Endothelial cell of umbilical vein (primary cell): ENCODE results near the gene FMNL1. TPM values are rescaled to one million over a fixed set of nuclear protein-coding genes. Genes with fewer than 3 reads are reported as not detected.

Source experiments
- BruUV-seq: library from RNA; stranded (reverse); fragments of 400-500 nt; replicated peaks from 2 replicates; lab custom pipeline; 2021; lab: Mats Ljungman, UMichigan
- CTCF ChIA-PET: fragments of 300-600, 350-600 bp; sonication (Branson Sonifier 250); formaldehyde crosslinking; loops from one replicate; lab custom pipeline; 2021; ENCODE audit warnings: antibody characterized with exemption, inconsistent platforms; lab: Charles Lee
- POLR2A ChIA-PET: fragments of 300-600, 350-600 bp; sonication (Branson Sonifier 250); formaldehyde crosslinking; loops from one replicate; lab custom pipeline; 2021; ENCODE audit warnings: antibody characterized with exemption, inconsistent platforms; lab: Charles Lee
- DNase-seq: peaks from one replicate; pipeline ENCODE4 v3.0.0-alpha.2; 2011; ENCODE audit warnings: low read depth, low spot score
- FAIRE-seq: peaks from 2 replicates; lab custom pipeline; 2011; peaks lifted over from hg19 to GRCh38; lab: Jason Lieb, UNC
- H2AFZ ChIP-seq: 2 replicates; pipeline ENCODE4 v1.6.0; 2012; ENCODE audit warnings: low read depth, low read length, control low read depth, inconsistent platforms
- H3K27ac ChIP-seq: 2 replicates; pipeline ENCODE4 v1.5.1; 2011; ENCODE audit warnings: low read depth, mild to moderate bottlenecking, control low read depth, low read length, moderate library complexity; ENCODE audit not compliant: insufficient read depth
- H3K27me3 ChIP-seq, 2 experiments: 2 replicates each; pipeline versions ENCODE4 v1.6.0 to v1.6.1; 2011; ENCODE audit warnings: low read length in 2 of 2, mixed read lengths in 1 of 2; ENCODE audit not compliant: control insufficient read depth in 2 of 2, insufficient read depth in 2 of 2
- H3K36me3 ChIP-seq, 2 experiments: 2 replicates in 1 of 2; 3 replicates in 1 of 2; pipeline ENCODE4 v1.5.1; 2011; ENCODE audit warnings: low read length in 2 of 2, mild to moderate bottlenecking in 1 of 2, moderate library complexity in 1 of 2; ENCODE audit not compliant: control insufficient read depth in 2 of 2, insufficient read depth in 2 of 2; ENCODE audit errors: extremely low read depth in 1 of 2
- H3K4me1 ChIP-seq: 3 replicates; pipeline ENCODE4 v1.5.1; 2011; ENCODE audit warnings: mild to moderate bottlenecking, low read length; ENCODE audit not compliant: control insufficient read depth, insufficient read depth; ENCODE audit errors: extremely low read depth
- H3K4me2 ChIP-seq: 2 replicates; pipeline ENCODE4 v1.6.1; 2011; ENCODE audit warnings: low read length, control low read depth, mixed read lengths; ENCODE audit not compliant: insufficient read depth
- H3K4me3 ChIP-seq, 3 experiments: fragments of 200-600 bp in 1 of 3; sonication (generic), shearing (Covaris generic) in 1 of 3; replicated peaks in 1 of 3; 2 replicates each; pipeline ENCODE4 v1.5.1; 2011 to 2016; ENCODE audit warnings: control low read depth in 3 of 3, low read length in 3 of 3, mild to moderate bottlenecking in 2 of 3, inconsistent platforms in 1 of 3, low read depth in 1 of 3, moderate library complexity in 1 of 3; ENCODE audit not compliant: insufficient read depth in 1 of 3
- H3K79me2 ChIP-seq: 2 replicates; pipeline ENCODE4 v1.6.0; 2012; ENCODE audit warnings: low read length, inconsistent platforms; ENCODE audit not compliant: control insufficient read depth, insufficient read depth
- H3K9ac ChIP-seq: replicated peaks from 2 replicates; pipeline ENCODE3; 2011; ENCODE audit warnings: low read length, control low read depth; ENCODE audit not compliant: insufficient read depth; ENCODE audit errors: extremely low read depth
- H3K9me1 ChIP-seq: replicated peaks from 3 replicates; pipeline ENCODE4 v1.6.0; 2011; ENCODE audit warnings: mild to moderate bottlenecking, low read length; ENCODE audit not compliant: control insufficient read depth, insufficient read depth; ENCODE audit errors: extremely low read depth
- H3K9me3 ChIP-seq: replicated peaks from 2 replicates; pipeline ENCODE4 v1.5.1; 2012; ENCODE audit warnings: low read length, inconsistent platforms; ENCODE audit not compliant: control insufficient read depth, insufficient read depth
- H4K20me1 ChIP-seq: replicated peaks from 2 replicates; pipeline ENCODE3; 2011; ENCODE audit warnings: mild to moderate bottlenecking, low read length; ENCODE audit not compliant: control insufficient read depth, insufficient read depth; ENCODE audit errors: extremely low read depth
- CTCF ChIP-seq, 2 donors: IDR thresholded peaks; 1 replicate in 1 of 2; 2 replicates in 1 of 2; pipeline ENCODE4 v1.5.1; 2011; ENCODE audit warnings: low read length in 2 of 2, mild to moderate bottlenecking in 2 of 2, moderate library complexity in 2 of 2, control low read depth in 1 of 2, inconsistent platforms in 1 of 2, low read depth in 1 of 2; ENCODE audit not compliant: insufficient read depth in 1 of 2; ENCODE audit errors: extremely low read depth in 1 of 2
- EZH2 ChIP-seq: IDR thresholded peaks from 2 replicates; pipeline ENCODE4 v1.6.1; 2012; ENCODE audit warnings: borderline replicate concordance, low read depth, mild to moderate bottlenecking, moderate library complexity, low read length, inconsistent platforms; ENCODE audit not compliant: severe bottlenecking
- FOS ChIP-seq: IDR thresholded peaks from 2 replicates; pipeline ENCODE4 v1.6.1; 2011; ENCODE audit warnings: mild to moderate bottlenecking, low read length, moderate library complexity, borderline replicate concordance; ENCODE audit not compliant: insufficient read depth
- GATA2 ChIP-seq: IDR thresholded peaks from 2 replicates; pipeline ENCODE4 v1.7.0; 2011; ENCODE audit warnings: low read depth, mild to moderate bottlenecking, moderate library complexity, mixed read lengths, low read length; ENCODE audit not compliant: insufficient read length, insufficient read depth
- JUN ChIP-seq: IDR thresholded peaks from 2 replicates; pipeline ENCODE4 v1.6.1; 2011; ENCODE audit warnings: borderline replicate concordance, low read depth; ENCODE audit not compliant: insufficient read length, insufficient read depth
- MYC ChIP-seq: IDR thresholded peaks from one replicate; pipeline ENCODE4 v1.6.1; 2011; ENCODE audit warnings: mild to moderate bottlenecking, low read depth, low read length
- POLR2A ChIP-seq: IDR thresholded peaks from 2 replicates; pipeline ENCODE4 v1.6.1; 2012; ENCODE audit warnings: low read depth, mild to moderate bottlenecking, control low read depth, low read length
- POLR2AphosphoS5 ChIP-seq: IDR thresholded peaks from 2 replicates; pipeline ENCODE4 v1.6.1; 2012; ENCODE audit warnings: low read depth, mild to moderate bottlenecking, control low read depth, low read length, moderate library complexity; ENCODE audit not compliant: insufficient read depth
- dilution Hi-C: fragments of 300-500 bp; cut with MboI; formaldehyde crosslinking; loops from one replicate; pipeline ENCODE4 v1.15.0; 2019; ENCODE audit warnings: low sequenced_read_pairs; ENCODE audit not compliant: extremely low pct_ligation_motif_present
- intact Hi-C: fragments of 100-400 bp; cut with micrococcal nuclease; formaldehyde crosslinking; loops from one replicate; pipeline ENCODE4 v1.10.0; 2022
- polyA plus RNA-seq, 4 experiments: library from polyadenylated mRNA; depleted of rRNA in 3 of 4; stranded (reverse) in 3 of 4; unstranded in 1 of 4; fragments of >200 nt; gene quantifications; 2 replicates each; pipeline versions ENCODE4 v1.2.1 to v1.2.3, GENCODE V29; 2011 to 2012; ENCODE audit warnings: missing spikeins in 1 of 4
- total RNA-seq: library from RNA; stranded (reverse); gene quantifications from 2 replicates; pipeline ENCODE4 v1.2.3, GENCODE V29; 2021
- TF ChIP-seq, protein P1 (sequence below): IDR thresholded peaks from 2 replicates; pipeline ENCODE4 v1.6.1; 2011; ENCODE audit not compliant: insufficient read depth, insufficient read length

FMNL1 gene
- total and polyA plus RNA-seq, 2 donors (not counting 3 experiments of a cell fraction or from before 2014, with no cell fraction given) = 0.95 to 1.6 TPM

GRCh38 chr17:45260204-45260783 lies 38.6 kb downstream of the FMNL1 start:
- H4K20me1 ChIP-seq = no peaks in the 10 kb centered on the region
- ChIA-PET POLR2A (no interaction called here), CTCF (interaction anchor here (1.5 to 1.7 kb wide), 2 partner anchors 12 to 125 kb away, joined by 3 to 7 read pairs; partner anchors contain the start of gene ACBD4)
- no peak overlapping the region for H3K9ac ChIP-seq
- TF ChIP-seq, protein P1, sequence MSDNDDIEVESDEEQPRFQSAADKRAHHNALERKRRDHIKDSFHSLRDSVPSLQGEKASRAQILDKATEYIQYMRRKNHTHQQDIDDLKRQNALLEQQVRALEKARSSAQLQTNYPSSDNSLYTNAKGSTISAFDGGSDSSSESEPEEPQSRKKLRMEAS = no peak
- no peak for TF ChIP-seq FOS
- no peak for TF ChIP-seq GATA2
- TF ChIP-seq JUN = no peak
- TF ChIP-seq POLR2A = no peak
- TF ChIP-seq POLR2AphosphoS5 = no peak
- no peak for TF ChIP-seq CTCF (IDR thresholded peaks at IDR 0.05; ENCODE audit: extremely low read depth in 1 of 2, insufficient read depth in 1 of 2, low read depth in 1 of 2, low read length in 2 of 2)
- TF ChIP-seq EZH2 = no peak
- TF ChIP-seq MYC = no peak
- H3K4me1 ChIP-seq = no peaks in the 10 kb centered on the region
- H3K9me1 ChIP-seq = no peaks in the 10 kb centered on the region
- H3K4me3 ChIP-seq = no peak overlapping the region
- no peaks in the 10 kb centered on the region for H3K79me2 ChIP-seq
- FAIRE-seq (no peak), DNase-seq (no peak)
- intact Hi-C loops = no loop called here
- no peak overlapping the region for H2AFZ ChIP-seq
- H3K36me3 ChIP-seq = peaks cover 0 to 15% of the 10 kb centered on the region in 2 experiments
- H3K27ac ChIP-seq = no peak overlapping the region
- peaks cover 0 to 2% of the 10 kb centered on the region in 2 experiments for H3K27me3 ChIP-seq
- no peak overlapping the region for H3K4me2 ChIP-seq
- no TSS peak for BruUV-seq
- dilution Hi-C loops = no loop called here
- no peaks in the 10 kb centered on the region for H3K9me3 ChIP-seq
